SK-N-SH (cell line): ENCODE data around the gene ZNF335. TPM values are rescaled to one million over a fixed set of nuclear protein-coding genes. Genes with fewer than 3 reads are reported as not detected.

Source experiments
- CTCF ChIA-PET: fragments of 300-600, 350-600 bp; formaldehyde crosslinking; extraction: SDS; loops from one replicate; lab custom pipeline; 2021; lab: Yijun Ruan, JAX
- POLR2A ChIA-PET: fragments of 350-600 bp; sonication (Branson Sonifier 250); formaldehyde crosslinking; extraction: SDS; loops from one replicate; lab custom pipeline; 2020; ENCODE audit warnings: antibody characterized with exemption, inconsistent platforms; lab: Yijun Ruan, JAX
- DNase-seq: peaks from one replicate; pipeline ENCODE4 v3.0.0; 2012
- H2AFZ ChIP-seq: fragments of 200-600 bp; sonication (generic); 2 replicates; pipeline ENCODE4 v1.8.1; 2016; ENCODE audit warnings: antibody characterized with exemption, mild to moderate bottlenecking, low read depth
- H3F3A ChIP-seq: fragments of 200-600 bp; sonication (generic); replicated peaks from 2 replicates; pipeline ENCODE3; 2016; ENCODE audit warnings: antibody characterized with exemption, mild to moderate bottlenecking; ENCODE audit not compliant: insufficient read depth
- H3K27ac ChIP-seq, 2 experiments: fragments of 200-500 bp in 1 of 2; fragments of 200-600 bp in 1 of 2; sonication (Bioruptor generic) in 1 of 2; sonication (generic), shearing (Covaris generic) in 1 of 2; 2 replicates each; pipeline versions ENCODE4 v1.5.1 to v1.6.1; 2014 to 2016; ENCODE audit warnings: low read depth in 2 of 2, inconsistent platforms in 1 of 2, low read length in 1 of 2, mild to moderate bottlenecking in 1 of 2, mixed read lengths in 1 of 2
- H3K27me3 ChIP-seq: fragments of 200-600 bp; sonication (generic), shearing (Covaris generic); 2 replicates; pipeline ENCODE4 v1.6.1; 2016; ENCODE audit warnings: mixed run types; ENCODE audit not compliant: insufficient read depth
- H3K36me3 ChIP-seq, 2 experiments: fragments of 200-500 bp in 1 of 2; fragments of 200-600 bp in 1 of 2; sonication (Bioruptor generic) in 1 of 2; sonication (generic) in 1 of 2; replicated peaks in 1 of 2; 2 replicates each; pipeline versions ENCODE3 to v1.5.1; 2014 to 2016; ENCODE audit warnings: low read length in 1 of 2, mild to moderate bottlenecking in 1 of 2; ENCODE audit not compliant: insufficient read depth in 2 of 2, control insufficient read depth in 1 of 2
- H3K4me1 ChIP-seq, 2 experiments: fragments of 200-500 bp in 1 of 2; fragments of 200-600 bp in 1 of 2; sonication (Bioruptor generic) in 1 of 2; sonication (generic), shearing (Covaris generic) in 1 of 2; 2 replicates each; pipeline versions ENCODE4 v1.5.1 to v1.6.1; 2014 to 2016; ENCODE audit warnings: low read depth in 1 of 2, low read length in 1 of 2, mixed run types in 1 of 2; ENCODE audit not compliant: insufficient read depth in 2 of 2, control insufficient read depth in 1 of 2
- H3K4me2 ChIP-seq: fragments of 200-600 bp; sonication (generic), shearing (Covaris generic); 2 replicates; pipeline ENCODE4 v1.6.1; 2017; ENCODE audit warnings: mixed run types
- H3K4me3 ChIP-seq, 2 experiments: fragments of 200-500 bp in 1 of 2; fragments of 200-600 bp in 1 of 2; sonication (Bioruptor generic) in 1 of 2; sonication (generic), shearing (Covaris generic) in 1 of 2; 2 replicates each; pipeline versions ENCODE4 v1.5.1 to v1.8.1; 2014 to 2016; ENCODE audit warnings: low read depth in 2 of 2, inconsistent platforms in 1 of 2, low read length in 1 of 2, mild to moderate bottlenecking in 1 of 2, mixed read lengths in 1 of 2, moderate library complexity in 1 of 2
- H3K79me2 ChIP-seq: fragments of 200-600 bp; sonication (generic); 2 replicates; pipeline ENCODE4 v1.8.1; 2017; ENCODE audit warnings: mild to moderate bottlenecking; ENCODE audit not compliant: insufficient read depth
- H3K9ac ChIP-seq: fragments of 200-600 bp; sonication (generic); 2 replicates; pipeline ENCODE4 v1.6.1; 2017; ENCODE audit warnings: mixed run types
- H3K9me2 ChIP-seq: fragments of 200-600 bp; sonication (generic); 2 replicates; pipeline ENCODE4 v1.6.1; 2017; ENCODE audit warnings: mixed run types
- H3K9me3 ChIP-seq: fragments of 200-600 bp; sonication (generic); 2 replicates; pipeline ENCODE4 v1.6.1; 2017; ENCODE audit warnings: mixed run types, mild to moderate bottlenecking, moderate library complexity
- H4K20me1 ChIP-seq: fragments of 200-600 bp; sonication (generic); 2 replicates; pipeline ENCODE4 v1.6.1; 2017; ENCODE audit warnings: mild to moderate bottlenecking, mixed run types; ENCODE audit not compliant: insufficient read depth
- CTCF ChIP-seq: fragments of 200-600 bp; sonication (generic); IDR thresholded peaks from 2 replicates; pipeline ENCODE4 v1.6.1; 2017; ENCODE audit warnings: antibody characterized with exemption, mild to moderate bottlenecking, moderate library complexity
- ELF1 ChIP-seq: IDR thresholded peaks from 2 replicates; pipeline ENCODE4 v1.4.0; 2012
- EP300 ChIP-seq, 2 experiments: IDR thresholded peaks; 2 replicates each; pipeline versions ENCODE4 v1.4.0 to v1.6.1; 2012; ENCODE audit warnings: borderline replicate concordance in 1 of 2, low read depth in 1 of 2, low read length in 1 of 2
- EZH2phosphoT487 ChIP-seq: fragments of 200-600 bp; sonication (generic); IDR thresholded peaks from 2 replicates; pipeline ENCODE4 v1.6.1; 2017; ENCODE audit warnings: low read depth, mixed run types, mild to moderate bottlenecking, antibody characterized with exemption, moderate library complexity, borderline replicate concordance
- FOSL2 ChIP-seq: IDR thresholded peaks from 2 replicates; pipeline ENCODE4 v1.4.0; 2012; ENCODE audit warnings: low read depth, mild to moderate bottlenecking, moderate library complexity, borderline replicate concordance
- FOXJ3 ChIP-seq: sonication (generic); formaldehyde crosslinking; IDR thresholded peaks from 2 replicates; pipeline ENCODE4 v1.5.1; 2020; ENCODE audit warnings: mild to moderate bottlenecking, missing genetic modification reagents
- FOXM1 ChIP-seq: IDR thresholded peaks from 2 replicates; pipeline ENCODE4 v1.4.0; 2012; ENCODE audit warnings: low read depth, mild to moderate bottlenecking
- GATA2 ChIP-seq: sonication (generic); formaldehyde crosslinking; IDR thresholded peaks from 2 replicates; pipeline ENCODE4 v1.5.0; 2020; ENCODE audit warnings: mild to moderate bottlenecking, missing genetic modification reagents
- JUND ChIP-seq: IDR thresholded peaks from 2 replicates; pipeline ENCODE4 v1.4.0; 2012
- MAX ChIP-seq: IDR thresholded peaks from 2 replicates; pipeline ENCODE4 v1.4.0; 2012; ENCODE audit warnings: low read depth
- MEF2A ChIP-seq: IDR thresholded peaks from 2 replicates; pipeline ENCODE4 v1.4.0; 2012; ENCODE audit warnings: low read depth, borderline replicate concordance
- NRF1 ChIP-seq: IDR thresholded peaks from 2 replicates; pipeline ENCODE4 v1.6.1; 2012; ENCODE audit warnings: low read depth, mild to moderate bottlenecking, low read length
- PBX3 ChIP-seq: IDR thresholded peaks from 2 replicates; pipeline ENCODE4; 2012
- POLR2AphosphoS5 ChIP-seq: IDR thresholded peaks from 2 replicates; pipeline ENCODE4 v1.6.1; 2012; ENCODE audit warnings: low read depth, low read length
- RAD21 ChIP-seq: IDR thresholded peaks from 2 replicates; pipeline ENCODE4 v1.6.1; 2012; ENCODE audit warnings: mild to moderate bottlenecking, low read length
- SIN3A ChIP-seq: IDR thresholded peaks from 2 replicates; pipeline ENCODE4 v1.6.1; 2012; ENCODE audit warnings: low read depth, mild to moderate bottlenecking, low read length, moderate library complexity, borderline replicate concordance
- TAF1 ChIP-seq: IDR thresholded peaks from 2 replicates; pipeline ENCODE4 v1.6.1; 2012; ENCODE audit warnings: low read depth, mild to moderate bottlenecking, low read length, moderate library complexity, borderline replicate concordance
- TCF12 ChIP-seq: IDR thresholded peaks from 2 replicates; pipeline ENCODE4 v1.4.0; 2012
- TEAD4 ChIP-seq: IDR thresholded peaks from 2 replicates; pipeline ENCODE4 v1.4.0; 2012; ENCODE audit warnings: mild to moderate bottlenecking, borderline replicate concordance; ENCODE audit not compliant: insufficient read depth
- YY1 ChIP-seq: IDR thresholded peaks from 2 replicates; pipeline ENCODE4 v1.4.0; 2012; ENCODE audit warnings: low read depth, mild to moderate bottlenecking
- ZBTB33 ChIP-seq: IDR thresholded peaks from 2 replicates; pipeline ENCODE4 v1.4.0; 2012; ENCODE audit warnings: low read depth, borderline replicate concordance
- WGBS: methylation state at CpG from one replicate; pipeline ENCODE4 v1.1.6; 2017; ENCODE audit warnings: low lambda C conversion rate; 5-methylcytosine and 5-hydroxymethylcytosine counted together
- polyA plus RNA-seq, 3 experiments: library from polyadenylated mRNA; depleted of rRNA; stranded (reverse); fragments of >200 nt; gene quantifications; 2 replicates each; pipeline ENCODE4 v1.2.3, GENCODE V29; 2012

The ZNF335 gene
- polyA plus RNA-seq, 1 of the 3 experiments (the other 2 are of a cell fraction): 11.7 TPM

GRCh38 chr20:45976086-45976485 is 4.1 kb upstream of the ZNF335 start (continued):
- TF ChIP-seq ZBTB33: no peak
- TF ChIP-seq ELF1: no peak
- TF ChIP-seq EZH2phosphoT487: no peak
- no peak for TF ChIP-seq MAX
- TF ChIP-seq GATA2: no peak
- TF ChIP-seq TCF12: no peak
- no peak for TF ChIP-seq EP300 (IDR thresholded peaks at IDR 0.05; ENCODE audit: borderline replicate concordance in 1 of 2, low read depth in 1 of 2, low read length in 1 of 2)
- TF ChIP-seq TEAD4: no peak
- TF ChIP-seq JUND: no peak
- TF ChIP-seq FOXJ3 (CRISPR knock-in tag): no peak

- Histone ChIP-seq H2AFZ (no peak overlapping the region), H4K20me1 (no peaks in the 10 kb centered on the region), H3K79me2 (peaks cover 9% of the 10 kb centered on the region), H3K27ac (no peak overlapping the region), H3K9me2 (no peaks in the 10 kb centered on the region), H3K4me2 (no peak overlapping the region), H3K36me3 (no peaks in the 10 kb centered on the region)
- ChIA-PET POLR2A (no interaction called here), CTCF (interaction anchor here (8.7 kb wide), 1 partner anchor 11 kb away, joined by 60 read pairs; no protein-coding TSS in a partner anchor)
- TF ChIP-seq SIN3A (no peak), PBX3 (no peak), FOXJ3 (CRISPR knock-in tag) (no peak), YY1 (no peak), MEF2A (no peak), GATA2 (no peak), TAF1 (no peak), CTCF (no peak), NRF1 (no peak), EP300 (IDR thresholded peaks at IDR 0.05; ENCODE audit: borderline replicate concordance in 1 of 2, low read depth in 1 of 2, low read length in 1 of 2) (no peak), JUND (no peak), FOXM1 (no peak), FOSL2 (no peak), POLR2AphosphoS5 (no peak), RAD21 (no peak)
- TF ChIP-seq, all 33 proteins: peak for 0
- no peaks in the 10 kb centered on the region for H3K27me3 ChIP-seq
- H3F3A ChIP-seq: peaks cover 8% of the 10 kb centered on the region
- no peak for DNase-seq
- peaks cover 0 to 5% of the 10 kb centered on the region in 2 experiments; a peak in 1 of 4 replicates for H3K4me1 ChIP-seq
- no peak overlapping the region for H3K4me3 ChIP-seq
- no peak overlapping the region for H3K9ac ChIP-seq
- 77% methylated on average over 11 of the region's 11 CpGs for WGBS
- H3K9me3 ChIP-seq: no peaks in the 10 kb centered on the region
Observed at GRCh38 chr20:45975686-45976085, 3.7 kb upstream of the ZNF335 start.
